ENCODE results near the gene APOL1.

DNA sequence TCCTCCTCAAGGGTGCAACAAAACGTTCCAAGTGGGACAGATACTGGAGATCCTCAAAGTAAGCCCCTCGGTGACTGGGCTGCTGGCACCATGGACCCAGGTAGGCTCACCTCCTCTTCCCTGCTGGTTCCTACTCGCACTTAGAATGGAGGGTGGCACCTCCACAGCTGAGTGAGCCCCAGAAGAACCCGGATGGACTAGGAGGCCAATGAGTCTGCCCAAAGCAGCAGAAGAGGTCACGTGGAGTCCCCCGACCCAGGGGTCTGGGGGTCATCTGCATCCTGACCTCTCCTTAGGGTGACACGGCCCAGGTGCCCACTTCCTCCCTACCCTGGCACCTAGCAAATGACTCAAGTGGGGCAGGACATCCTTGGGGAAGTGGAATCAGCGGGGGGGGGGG is 4.4 kb downstream of the APOL1 start:
- TF ChIP-seq, protein P1, sequence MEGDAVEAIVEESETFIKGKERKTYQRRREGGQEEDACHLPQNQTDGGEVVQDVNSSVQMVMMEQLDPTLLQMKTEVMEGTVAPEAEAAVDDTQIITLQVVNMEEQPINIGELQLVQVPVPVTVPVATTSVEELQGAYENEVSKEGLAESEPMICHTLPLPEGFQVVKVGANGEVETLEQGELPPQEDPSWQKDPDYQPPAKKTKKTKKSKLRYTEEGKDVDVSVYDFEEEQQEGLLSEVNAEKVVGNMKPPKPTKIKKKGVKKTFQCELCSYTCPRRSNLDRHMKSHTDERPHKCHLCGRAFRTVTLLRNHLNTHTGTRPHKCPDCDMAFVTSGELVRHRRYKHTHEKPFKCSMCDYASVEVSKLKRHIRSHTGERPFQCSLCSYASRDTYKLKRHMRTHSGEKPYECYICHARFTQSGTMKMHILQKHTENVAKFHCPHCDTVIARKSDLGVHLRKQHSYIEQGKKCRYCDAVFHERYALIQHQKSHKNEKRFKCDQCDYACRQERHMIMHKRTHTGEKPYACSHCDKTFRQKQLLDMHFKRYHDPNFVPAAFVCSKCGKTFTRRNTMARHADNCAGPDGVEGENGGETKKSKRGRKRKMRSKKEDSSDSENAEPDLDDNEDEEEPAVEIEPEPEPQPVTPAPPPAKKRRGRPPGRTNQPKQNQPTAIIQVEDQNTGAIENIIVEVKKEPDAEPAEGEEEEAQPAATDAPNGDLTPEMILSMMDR (IDR thresholded peaks at IDR 0.05): no peak
- TF ChIP-seq POLR2AphosphoS5 (IDR thresholded peaks at IDR 0.05): no peak
- no peak for TF ChIP-seq POLR2A (IDR thresholded peaks at IDR 0.05)
